K562 (cell line): ENCODE data around the gene TUT4. TPM values are rescaled to one million over a fixed set of nuclear protein-coding genes. Genes with fewer than 3 reads are reported as not detected.

Experiments used
- CC2D1A ChIP-seq: fragments of 450-650 bp; IDR thresholded peaks from 2 replicates; pipeline ENCODE4 v1.6.1; 2017; ENCODE audit warnings: mild to moderate bottlenecking
- E2F8 ChIP-seq: fragments of 450-650 bp; IDR thresholded peaks from 2 replicates; pipeline ENCODE4 v1.7.1; 2018; ENCODE audit warnings: mild to moderate bottlenecking, low read depth; ENCODE audit not compliant: partially characterized antibody
- EP400 ChIP-seq: fragments of 450-650 bp; IDR thresholded peaks from 2 replicates; pipeline ENCODE4 v1.6.1; 2017; ENCODE audit warnings: antibody characterized with exemption, mild to moderate bottlenecking, moderate library complexity
- ESRRB ChIP-seq: fragments of 250-450 bp; sonication (Bioruptor Pico); IDR thresholded peaks from 2 replicates; pipeline ENCODE4 v1.5.0; 2020; ENCODE audit warnings: mild to moderate bottlenecking, moderate library complexity, borderline replicate concordance
- FIP1L1 ChIP-seq: fragments of 200-400 bp; formaldehyde crosslinking; IDR thresholded peaks from 2 replicates; pipeline ENCODE4 v1.6.1; 2018; ENCODE audit warnings: mild to moderate bottlenecking, low read depth, low read length; ENCODE audit not compliant: poor library complexity, severe bottlenecking
- FUS ChIP-seq: fragments of 200-400 bp; formaldehyde crosslinking; optimal IDR thresholded peaks from 2 replicates; pipeline ENCODE3; 2017; ENCODE audit warnings: low read depth, low read length
- KLF10 ChIP-seq: fragments of 250-450 bp; sonication (Bioruptor Pico); IDR thresholded peaks from 2 replicates; pipeline ENCODE4 v1.6.1; 2021; ENCODE audit warnings: matching md5 sums
- PTRF ChIP-seq: fragments of 450-650 bp; IDR thresholded peaks from 2 replicates; pipeline ENCODE4 v1.6.1; 2016; ENCODE audit warnings: mild to moderate bottlenecking, missing genetic modification characterization, missing compliant biosample characterization
- PTTG1 ChIP-seq: fragments of 450-650 bp; IDR thresholded peaks from 2 replicates; pipeline ENCODE4 v1.6.1; 2016; ENCODE audit warnings: low read depth, mild to moderate bottlenecking, missing genetic modification characterization, missing compliant biosample characterization
- SOX6 ChIP-seq: fragments of 450-650 bp; IDR thresholded peaks from 2 replicates; pipeline ENCODE4 v1.6.1; 2014; ENCODE audit warnings: mild to moderate bottlenecking
- ZKSCAN1 ChIP-seq: fragments of 150-350 bp; IDR thresholded peaks from 2 replicates; pipeline ENCODE4 v1.6.1; 2016; ENCODE audit warnings: low read depth, low read length
- ZNF140 ChIP-seq: fragments of 250-450 bp; sonication (Bioruptor Pico); IDR thresholded peaks from 2 replicates; pipeline ENCODE4 v1.8.0; 2021; ENCODE audit warnings: moderate library complexity, mild to moderate bottlenecking, inconsistent platforms
- ZNF232 ChIP-seq: sonication (generic); formaldehyde crosslinking; IDR thresholded peaks from 2 replicates; pipeline ENCODE4 v1.8.0; 2022; ENCODE audit warnings: mild to moderate bottlenecking, missing genetic modification reagents
- ZNF431 ChIP-seq: sonication (generic); formaldehyde crosslinking; IDR thresholded peaks from 2 replicates; pipeline ENCODE4 v1.8.0; 2022; ENCODE audit warnings: mild to moderate bottlenecking, missing genetic modification reagents
- polyA plus RNA-seq, 8 experiments: library from polyadenylated mRNA; depleted of rRNA in 4 of 8; stranded (reverse) in 5 of 8; unstranded in 3 of 8; fragments of >200 nt; fragmentation: Nextera tagmentation in 2 of 8; fragmentation: Illumina TruSeq in 1 of 8; extraction: Ambion mirVana in 2 of 8; extraction: Trizol in 1 of 8; gene quantifications; 2 replicates each; pipeline versions ENCODE4 v1.2.1 to v1.2.3, GENCODE V29; 2011 to 2014; ENCODE audit warnings: inconsistent platforms in 1 of 8, missing spikeins in 1 of 8
- total RNA-seq, 7 experiments: library from RNA; depleted of rRNA in 6 of 7; stranded (reverse); fragments of >200 nt in 6 of 7; fragmentation: Illumina TruSeq in 2 of 7; extraction: Trizol in 2 of 7; gene quantifications; 2 replicates each; pipeline versions ENCODE4 v1.2.1 to v1.2.3, GENCODE V29; 2011 to 2021; ENCODE audit warnings: low replicate concordance in 1 of 7
- TF ChIP-seq, protein P1 (sequence below): fragments of 450-650 bp; formaldehyde crosslinking; IDR thresholded peaks from 2 replicates; pipeline ENCODE4 v1.4.0; 2020; ENCODE audit warnings: mild to moderate bottlenecking, moderate library complexity
- TF ChIP-seq, protein P2 (sequence below): fragments of 450-650 bp; IDR thresholded peaks from one replicate; pipeline ENCODE4 v1.6.1; 2018; ENCODE audit warnings: mild to moderate bottlenecking, moderate library complexity; ENCODE audit not compliant: partially characterized antibody
- TF ChIP-seq, protein P3 (sequence below): sonication (generic); formaldehyde crosslinking; IDR thresholded peaks from 2 replicates; pipeline ENCODE4 v1.8.1; 2023; ENCODE audit warnings: mild to moderate bottlenecking, missing genetic modification reagents
- TF ChIP-seq, protein P4 (sequence below): fragments of 200-800 bp; sonication (Bioruptor generic); IDR thresholded peaks from 2 replicates; pipeline ENCODE4 v1.6.1; 2017; ENCODE audit warnings: missing genetic modification characterization, missing compliant biosample characterization

Gene TUT4
- total and polyA plus RNA-seq, 9 of the 15 experiments (the other 6 are each of a cell fraction or from before 2014, with no cell fraction given) = 15.8 to 53.5 (median 36.7) TPM

GRCh38 chr1:52552505-52553361 lies at the start of gene TUT4 (continued):
- TF ChIP-seq, protein P1, sequence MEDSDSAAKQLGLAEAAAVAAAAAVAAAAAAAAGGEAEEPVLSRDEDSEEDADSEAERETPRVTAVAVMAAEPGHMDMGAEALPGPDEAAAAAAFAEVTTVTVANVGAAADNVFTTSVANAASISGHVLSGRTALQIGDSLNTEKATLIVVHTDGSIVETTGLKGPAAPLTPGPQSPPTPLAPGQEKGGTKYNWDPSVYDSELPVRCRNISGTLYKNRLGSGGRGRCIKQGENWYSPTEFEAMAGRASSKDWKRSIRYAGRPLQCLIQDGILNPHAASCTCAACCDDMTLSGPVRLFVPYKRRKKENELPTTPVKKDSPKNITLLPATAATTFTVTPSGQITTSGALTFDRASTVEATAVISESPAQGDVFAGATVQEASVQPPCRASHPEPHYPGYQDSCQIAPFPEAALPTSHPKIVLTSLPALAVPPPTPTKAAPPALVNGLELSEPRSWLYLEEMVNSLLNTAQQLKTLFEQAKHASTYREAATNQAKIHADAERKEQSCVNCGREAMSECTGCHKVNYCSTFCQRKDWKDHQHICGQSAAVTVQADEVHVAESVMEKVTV = 0 out of 2 replicates have a peak, but pooled peaks have one; percentile 6
- TF ChIP-seq FIP1L1 (peak; percentile 83), PTTG1 (tag) (no peak), PTRF (tag) (no peak), E2F8 (no peak), ZNF232 (CRISPR knock-in tag) (peak; percentile 67; the same call in 1 of the 2 replicates), ZNF431 (CRISPR knock-in tag) (0 out of 2 replicates have a peak, but pooled peaks have one; percentile 7), EP400 (peak; percentile 84), ZKSCAN1 (no peak), SOX6 (peak; percentile 23; the same call in 1 of the 2 replicates), ZNF140 (no peak), KLF10 (CRISPR knock-in tag) (no peak), FUS (peak; percentile 49), ESRRB (CRISPR knock-in tag) (no peak), CC2D1A (no peak)
- TF ChIP-seq, protein P2, sequence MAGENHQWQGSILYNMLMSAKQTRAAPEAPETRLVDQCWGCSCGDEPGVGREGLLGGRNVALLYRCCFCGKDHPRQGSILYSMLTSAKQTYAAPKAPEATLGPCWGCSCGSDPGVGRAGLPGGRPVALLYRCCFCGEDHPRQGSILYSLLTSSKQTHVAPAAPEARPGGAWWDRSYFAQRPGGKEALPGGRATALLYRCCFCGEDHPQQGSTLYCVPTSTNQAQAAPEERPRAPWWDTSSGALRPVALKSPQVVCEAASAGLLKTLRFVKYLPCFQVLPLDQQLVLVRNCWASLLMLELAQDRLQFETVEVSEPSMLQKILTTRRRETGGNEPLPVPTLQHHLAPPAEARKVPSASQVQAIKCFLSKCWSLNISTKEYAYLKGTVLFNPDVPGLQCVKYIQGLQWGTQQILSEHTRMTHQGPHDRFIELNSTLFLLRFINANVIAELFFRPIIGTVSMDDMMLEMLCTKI = no peak
- TF ChIP-seq, protein P3, sequence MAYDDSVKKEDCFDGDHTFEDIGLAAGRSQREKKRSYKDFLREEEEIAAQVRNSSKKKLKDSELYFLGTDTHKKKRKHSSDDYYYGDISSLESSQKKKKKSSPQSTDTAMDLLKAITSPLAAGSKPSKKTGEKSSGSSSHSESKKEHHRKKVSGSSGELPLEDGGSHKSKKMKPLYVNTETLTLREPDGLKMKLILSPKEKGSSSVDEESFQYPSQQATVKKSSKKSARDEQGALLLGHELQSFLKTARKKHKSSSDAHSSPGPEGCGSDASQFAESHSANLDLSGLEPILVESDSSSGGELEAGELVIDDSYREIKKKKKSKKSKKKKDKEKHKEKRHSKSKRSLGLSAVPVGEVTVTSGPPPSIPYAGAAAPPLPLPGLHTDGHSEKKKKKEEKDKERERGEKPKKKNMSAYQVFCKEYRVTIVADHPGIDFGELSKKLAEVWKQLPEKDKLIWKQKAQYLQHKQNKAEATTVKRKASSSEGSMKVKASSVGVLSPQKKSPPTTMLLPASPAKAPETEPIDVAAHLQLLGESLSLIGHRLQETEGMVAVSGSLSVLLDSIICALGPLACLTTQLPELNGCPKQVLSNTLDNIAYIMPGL (CRISPR knock-in tag) = peak; percentile 77; the same call in 1 of the 2 replicates
- TF ChIP-seq, protein P4, sequence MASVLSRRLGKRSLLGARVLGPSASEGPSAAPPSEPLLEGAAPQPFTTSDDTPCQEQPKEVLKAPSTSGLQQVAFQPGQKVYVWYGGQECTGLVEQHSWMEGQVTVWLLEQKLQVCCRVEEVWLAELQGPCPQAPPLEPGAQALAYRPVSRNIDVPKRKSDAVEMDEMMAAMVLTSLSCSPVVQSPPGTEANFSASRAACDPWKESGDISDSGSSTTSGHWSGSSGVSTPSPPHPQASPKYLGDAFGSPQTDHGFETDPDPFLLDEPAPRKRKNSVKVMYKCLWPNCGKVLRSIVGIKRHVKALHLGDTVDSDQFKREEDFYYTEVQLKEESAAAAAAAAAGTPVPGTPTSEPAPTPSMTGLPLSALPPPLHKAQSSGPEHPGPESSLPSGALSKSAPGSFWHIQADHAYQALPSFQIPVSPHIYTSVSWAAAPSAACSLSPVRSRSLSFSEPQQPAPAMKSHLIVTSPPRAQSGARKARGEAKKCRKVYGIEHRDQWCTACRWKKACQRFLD (CRISPR knock-in tag) = no peak
